Measurements from ENCODE around the gene ANKRD23. TPM values are rescaled to one million over a fixed set of nuclear protein-coding genes. Genes with fewer than 3 reads are reported as not detected.

Gene ANKRD23
- total RNA-seq, 4 donors from 2014 or later, result 1.4 to 4.4 (median 1.8) TPM

GRCh38 chr2:96792772-96793749 is 50.8 kb downstream of the ANKRD23 start:
- DNase-seq (ENCODE audit: low spot score) (no peak), ATAC-seq (ENCODE audit: low FRiP score) (no peak)
- no peak for TF ChIP-seq CTCF (IDR thresholded peaks at IDR 0.05)

- ATAC-seq (ENCODE audit: low FRiP score) (no peak), DNase-seq (ENCODE audit: low spot score) (no peak)
- TF ChIP-seq CTCF (IDR thresholded peaks at IDR 0.05), result no peak
These were observed 54.6 kb downstream of the ANKRD23 start for GRCh38 chr2:96789245-96789617.

GRCh38 chr2:96788442-96789244 is 55.2 kb downstream of the ANKRD23 start:
- DNase-seq (ENCODE audit: low spot score) (no peak), ATAC-seq (ENCODE audit: low FRiP score) (no peak)
- TF ChIP-seq CTCF (IDR thresholded peaks at IDR 0.05), result no peak

Small RNA genes within 50 kb of the gene (small RNA-seq; reads per million reads assigned to genes)
- gene MIR3127, result 0.90 reads per million

Other genes with a start within 250 kb of the ANKRD23 start
- gene KANSL3, start 205.7 kb downstream of the ANKRD23 start, total RNA-seq, result 10 to 100 TPM; 35.7 to 48.4 (median 39.0) TPM
- gene FER1L5, start 201.3 kb downstream of the ANKRD23 start, total RNA-seq, result not detected
- 10 to 100 TPM in 3 of 4 donors, 1 to 10 TPM in 1; 9.1 to 16.8 (median 11.5) TPM for gene LMAN2L, start 104.0 kb downstream of the ANKRD23 start, total RNA-seq
- gene CNNM4, start 83.1 kb downstream of the ANKRD23 start, total RNA-seq, result 1 to 10 TPM; 3.6 to 5.6 (median 3.7) TPM
- 10 to 100 TPM in 2 of 4 donors, 1 to 10 TPM in 2; 5.9 to 11.0 (median 9.5) TPM for gene CNNM3, start 27.8 kb downstream of the ANKRD23 start, total RNA-seq
- 10 to 100 TPM in 2 of 4 donors, 1 to 10 TPM in 2; 6.6 to 15.3 (median 10.3) TPM for gene ANKRD39, start 14.0 kb upstream of the ANKRD23 start, total RNA-seq
- gene SEMA4C, start 26.1 kb upstream of the ANKRD23 start, total RNA-seq, result 10 to 100 TPM; 19.7 to 40.4 (median 26.9) TPM
- 1 to 10 TPM in 2 of 4 donors, under 1 TPM in 1, not detected in 1; 0.74 to 3.3 (median 1.4) TPM for gene FAM178B, start 142.6 kb upstream of the ANKRD23 start, total RNA-seq

Measured in omental fat pad (tissue), 4 donors.